SKM-1 treated with dmso at 0.1 percent for 144 hours (cell line): ENCODE data around the gene TMEM266.

Experiments
- DNase-seq: peaks from one replicate; lab custom pipeline; 2025; ENCODE audit not compliant: unreplicated experiment; lab: John Stamatoyannopoulos, UW

Gene TMEM266

DNA sequence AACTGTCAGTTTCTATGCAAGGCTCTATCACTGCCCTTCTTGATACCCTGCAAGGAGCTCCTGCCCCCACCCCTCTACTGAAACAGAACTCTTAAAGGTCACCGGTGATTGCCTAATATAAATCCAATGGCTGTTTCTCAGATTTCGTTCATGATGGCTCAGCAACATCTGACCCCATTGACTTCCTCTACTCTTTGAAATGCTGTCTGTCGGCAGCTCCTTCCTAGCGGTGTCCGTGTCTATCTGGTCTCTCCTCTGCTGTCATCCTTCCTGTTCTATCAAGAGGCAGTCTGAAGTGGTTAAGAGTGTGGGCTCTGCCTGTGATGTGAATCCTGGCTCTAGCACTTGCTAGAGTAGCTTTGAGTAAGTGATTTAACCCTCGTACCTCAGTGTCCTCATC lies 5.5 kb downstream of the TMEM266 start:
- DNase-seq = peak; percentile 44

DNA sequence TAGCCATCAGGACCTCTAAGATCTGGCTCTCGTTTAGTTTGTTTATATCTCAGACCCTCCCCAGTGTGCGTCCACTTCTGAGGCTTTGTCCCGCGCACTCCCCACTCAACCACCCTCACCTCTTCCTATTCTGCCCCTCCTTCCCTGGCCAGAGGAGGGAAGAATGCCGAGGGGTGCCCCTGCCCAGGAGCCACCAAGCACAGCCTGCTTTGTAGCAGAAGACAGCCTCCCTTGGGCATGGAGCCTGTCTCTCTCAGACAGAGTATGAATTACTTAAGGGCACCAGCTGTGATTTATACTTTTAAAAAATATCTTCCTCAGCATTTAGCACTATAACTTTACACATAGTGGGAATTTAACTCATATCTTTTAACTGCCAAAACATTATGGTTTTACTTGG lies 6.0 kb downstream of the TMEM266 start:
- no peak for DNase-seq

DNA sequence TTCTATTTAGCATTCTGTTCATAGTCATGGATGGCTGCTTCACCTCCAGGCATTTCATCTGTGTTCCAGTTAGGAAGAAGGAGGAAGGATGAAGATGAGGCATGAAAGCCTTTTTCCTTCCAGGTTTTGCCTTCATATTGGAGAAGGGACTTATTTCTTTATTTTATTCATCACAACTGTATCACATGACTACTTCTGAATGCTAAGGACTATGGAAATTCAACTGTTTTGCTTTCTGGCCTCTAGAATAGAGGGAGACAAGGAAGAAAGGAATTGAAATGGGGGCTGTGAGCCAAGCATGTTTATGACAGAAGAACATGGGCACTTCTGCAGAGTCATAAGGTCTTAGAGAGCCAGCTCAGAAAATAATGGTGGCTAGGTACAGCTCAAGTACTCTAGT lies 10.4 kb downstream of the TMEM266 start:
- DNase-seq = no peak

DNA sequence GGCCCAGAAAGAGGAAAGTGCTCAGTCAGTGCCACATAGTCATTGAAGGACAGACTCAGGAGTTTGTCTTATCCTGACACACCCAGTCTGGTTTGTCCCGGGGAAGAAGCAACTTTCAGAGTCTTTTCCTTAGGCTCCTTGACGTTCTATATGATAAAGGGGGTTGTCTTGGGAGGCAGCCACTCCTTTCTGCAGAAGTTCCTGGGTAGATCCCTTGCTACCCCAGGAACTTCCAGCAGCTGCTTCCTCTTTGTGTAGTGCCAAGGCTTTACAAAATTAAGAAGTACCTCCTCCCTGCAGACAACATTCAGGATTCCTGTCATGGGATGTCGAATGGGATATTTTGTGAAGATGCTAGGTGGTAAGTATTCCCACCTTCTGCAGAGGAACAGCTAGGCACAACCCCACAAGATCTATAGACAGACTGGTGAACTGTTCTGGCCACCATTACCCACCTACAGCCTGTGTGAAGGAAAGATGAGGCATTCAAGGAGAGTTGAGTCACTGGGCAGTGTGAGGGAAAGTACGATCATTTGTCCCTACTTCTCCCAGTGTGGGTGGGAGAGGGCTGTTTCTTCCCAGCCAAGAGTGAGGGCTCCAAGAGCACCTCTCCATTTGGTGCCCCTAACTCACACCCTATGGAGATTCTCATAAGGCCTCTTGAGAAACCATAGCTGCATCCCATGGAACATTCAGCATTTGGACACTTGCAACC lies 11.3 kb downstream of the TMEM266 start:
- no peak for DNase-seq

DNA sequence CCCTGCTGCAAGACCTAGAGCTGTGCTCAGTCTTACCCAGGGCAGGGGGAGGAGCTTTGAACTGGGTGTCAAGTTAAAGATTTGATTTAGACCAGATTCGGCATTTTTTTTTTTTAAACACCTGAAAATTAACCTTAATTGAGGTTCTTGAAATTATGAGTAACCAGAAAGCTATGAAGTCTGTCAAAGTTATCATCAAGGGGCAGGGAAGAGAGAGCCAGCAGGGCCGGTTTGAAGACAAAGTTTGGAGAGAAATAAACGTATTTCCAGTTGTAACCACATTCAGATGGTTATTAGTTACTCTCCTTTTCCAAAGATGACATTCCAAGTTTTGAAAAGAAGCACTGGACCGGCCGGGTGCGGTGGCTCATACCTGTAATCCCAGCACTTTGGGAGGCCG lies 12.0 kb downstream of the TMEM266 start:
- no peak for DNase-seq

DNA sequence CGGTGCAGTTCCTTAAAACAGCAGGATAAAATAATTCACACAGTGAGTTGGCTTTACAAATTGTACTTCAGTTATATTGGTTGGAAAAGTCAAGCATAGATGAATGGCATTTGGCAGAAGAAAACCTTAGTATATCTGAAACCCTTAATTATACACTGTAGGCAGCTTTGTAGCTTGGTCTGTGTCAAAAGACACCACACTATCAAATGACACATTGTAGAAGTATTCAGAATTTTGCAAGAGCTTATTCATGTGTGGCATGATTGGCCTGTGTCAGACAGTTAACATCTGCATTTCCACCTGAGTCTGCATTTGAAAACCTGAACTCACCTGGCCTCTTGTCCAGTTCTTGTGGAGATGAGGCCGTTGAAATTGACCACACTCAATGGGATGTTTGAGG lies 13.8 kb downstream of the TMEM266 start:
- no peak for DNase-seq

DNA sequence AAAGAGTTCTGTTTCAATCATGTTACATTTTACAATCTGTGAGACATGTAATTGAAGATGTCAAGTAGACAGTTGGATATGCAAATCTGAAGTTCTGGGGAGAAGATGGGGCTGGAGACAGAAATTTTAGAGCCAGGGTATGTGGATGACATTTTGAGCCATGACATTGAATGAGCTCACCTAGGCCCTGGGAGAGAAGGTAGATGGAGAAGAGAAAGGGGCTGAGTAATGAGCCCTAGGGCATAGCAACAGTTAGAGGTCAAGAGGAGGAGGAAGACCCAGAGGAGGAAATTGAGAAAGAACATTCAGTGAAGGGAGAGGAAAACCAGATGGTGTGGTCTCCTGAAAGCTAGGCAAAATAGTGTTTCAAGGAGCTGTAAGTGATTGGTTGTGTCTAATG lies 15.3 kb downstream of the TMEM266 start:
- peak; percentile 48 for DNase-seq

DNA sequence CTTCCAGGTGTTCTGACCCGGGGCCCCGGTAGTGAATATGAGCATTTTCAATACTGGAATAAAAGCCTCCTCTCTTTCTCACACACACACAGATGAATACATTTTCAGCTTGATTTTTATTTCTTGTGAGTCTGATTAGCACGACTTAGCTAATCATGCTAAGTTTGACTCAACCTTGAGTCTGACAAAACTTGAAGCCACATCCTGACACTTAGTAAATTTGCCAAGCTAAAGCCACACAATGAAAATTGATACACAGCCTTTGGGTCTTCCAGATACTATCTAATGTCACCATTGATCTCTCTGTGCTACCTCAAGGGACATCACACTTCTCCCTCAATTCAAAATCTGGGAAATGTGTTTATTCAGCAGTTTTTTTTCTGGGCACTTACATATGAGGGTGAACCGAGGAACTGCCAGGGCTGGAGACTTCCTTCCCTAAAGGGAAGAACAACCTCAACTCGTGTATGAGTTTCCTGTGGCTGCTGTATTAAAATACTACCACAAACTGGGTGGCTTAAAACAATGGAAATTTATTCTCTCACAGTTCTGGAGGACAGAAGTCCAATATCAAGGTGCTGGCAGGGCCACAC lies 18.6 kb downstream of the TMEM266 start:
- DNase-seq = no peak

DNA sequence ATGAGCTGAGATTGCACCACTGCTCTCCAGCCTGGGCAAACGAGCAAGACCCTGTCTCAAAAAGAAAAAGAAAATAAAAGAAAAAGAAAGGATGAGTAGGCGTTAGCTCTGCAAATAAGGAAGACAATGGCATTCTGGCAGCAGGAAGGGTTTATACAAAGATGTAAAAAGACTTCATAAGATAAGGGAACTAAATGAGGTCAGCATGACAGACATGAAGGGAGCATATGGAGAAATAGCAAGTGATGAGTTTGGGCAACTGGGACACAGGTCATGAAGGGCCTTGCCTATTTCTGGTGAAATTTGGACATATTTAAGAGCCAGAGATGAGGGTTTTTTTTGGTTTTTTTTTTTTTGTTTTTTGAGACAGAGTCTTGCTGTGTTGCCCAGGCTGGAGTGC lies 24.5 kb downstream of the TMEM266 start:
- no peak for DNase-seq

DNA sequence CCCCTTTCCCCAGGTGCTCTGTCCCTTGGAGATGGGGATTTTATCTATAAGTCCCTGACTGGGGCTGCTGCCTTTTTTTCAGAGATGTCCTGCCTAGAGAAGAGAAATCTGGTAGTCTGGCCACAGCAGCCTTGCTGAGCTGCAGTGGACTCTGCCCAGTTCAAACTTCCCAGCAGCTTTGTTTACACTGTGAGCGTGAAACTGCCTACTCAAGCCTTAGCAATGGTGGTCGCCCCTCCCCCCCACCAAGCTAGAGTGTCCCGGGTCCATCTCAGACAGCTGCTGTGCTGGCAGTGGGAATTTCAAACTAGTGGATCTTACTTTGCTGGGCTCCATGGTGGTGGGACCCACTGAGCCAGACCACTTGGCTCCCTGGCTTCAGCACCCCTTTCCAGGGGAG lies 38.9 kb downstream of the TMEM266 start:
- DNase-seq = no peak

DNA sequence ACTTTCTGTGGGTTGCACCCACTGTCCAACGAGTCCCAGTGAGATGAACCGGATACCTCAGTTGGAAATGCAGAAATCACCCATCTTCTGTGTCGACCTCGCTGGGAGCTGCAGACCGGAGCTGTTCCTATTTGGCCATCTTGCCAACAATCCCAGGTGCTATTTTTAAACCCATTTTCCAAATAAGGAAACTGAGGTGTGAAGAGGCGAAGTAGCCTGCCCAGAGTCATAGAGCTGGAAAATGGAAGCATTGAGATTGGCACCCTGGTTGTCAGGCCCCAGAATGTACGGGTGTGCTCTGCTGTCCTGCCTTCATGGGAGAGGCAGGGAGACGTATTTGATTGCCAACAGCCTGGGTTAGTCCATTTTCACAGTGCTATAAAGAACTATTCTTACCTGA lies 39.6 kb downstream of the TMEM266 start:
- DNase-seq = no peak

DNA sequence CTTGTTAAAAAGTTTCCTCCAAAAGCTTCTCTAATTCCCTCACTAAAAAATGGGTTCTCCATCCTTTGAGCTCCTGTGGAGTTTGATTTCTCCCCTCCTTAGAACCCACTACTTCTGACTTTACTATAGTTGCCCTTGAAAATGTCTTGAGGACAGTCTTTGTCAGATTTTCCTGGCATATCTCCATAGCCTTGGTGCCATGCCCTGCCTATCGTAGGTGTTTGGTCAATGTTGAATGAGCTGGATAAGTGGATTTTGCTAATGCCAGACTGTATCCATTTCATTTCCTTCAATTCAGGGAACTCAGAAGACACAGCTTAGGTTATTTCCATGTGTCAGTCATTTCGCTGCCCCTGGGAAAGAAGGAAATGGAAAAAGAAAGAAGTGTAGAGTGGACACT lies 40.6 kb downstream of the TMEM266 start:
- no peak for DNase-seq

DNA sequence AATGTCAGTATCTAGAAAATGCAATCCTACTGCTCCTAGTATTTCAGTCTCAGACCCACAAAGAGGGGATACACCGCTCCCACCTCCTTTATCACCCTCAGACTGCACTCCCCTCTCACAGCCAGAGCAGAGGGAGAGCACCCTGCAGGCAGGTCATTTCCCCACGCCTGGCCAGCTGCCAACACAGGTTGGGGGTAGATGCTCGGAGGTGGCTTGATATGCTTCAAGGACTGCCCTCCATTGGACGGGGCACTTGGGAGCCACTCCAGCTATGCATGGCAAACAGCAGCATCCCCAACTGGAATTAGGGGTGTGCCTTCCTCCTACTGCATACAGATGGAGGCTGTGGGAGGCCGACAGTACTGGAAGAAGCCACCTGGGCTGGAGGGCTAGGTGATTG lies 41.9 kb downstream of the TMEM266 start:
- no peak for DNase-seq

DNA sequence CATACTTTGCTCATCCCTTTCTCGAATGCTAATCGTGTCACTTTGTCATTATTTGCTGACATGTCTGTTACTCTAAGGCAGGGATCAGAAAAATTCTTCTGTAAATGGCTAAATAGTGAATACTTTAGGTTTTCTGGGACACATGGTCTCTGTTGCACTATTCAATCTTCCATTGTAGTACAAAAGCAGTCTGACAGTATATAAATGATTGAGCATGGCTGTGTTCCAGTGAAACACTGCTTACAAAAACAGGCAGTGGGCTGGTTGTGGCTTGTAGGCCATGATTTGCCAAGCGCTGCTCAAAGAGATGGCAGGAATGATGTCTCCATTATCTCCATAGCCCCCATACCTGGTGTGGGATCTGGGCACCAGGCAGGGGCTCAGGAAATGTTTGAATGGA lies 45.6 kb downstream of the TMEM266 start:
- no peak for DNase-seq

DNA sequence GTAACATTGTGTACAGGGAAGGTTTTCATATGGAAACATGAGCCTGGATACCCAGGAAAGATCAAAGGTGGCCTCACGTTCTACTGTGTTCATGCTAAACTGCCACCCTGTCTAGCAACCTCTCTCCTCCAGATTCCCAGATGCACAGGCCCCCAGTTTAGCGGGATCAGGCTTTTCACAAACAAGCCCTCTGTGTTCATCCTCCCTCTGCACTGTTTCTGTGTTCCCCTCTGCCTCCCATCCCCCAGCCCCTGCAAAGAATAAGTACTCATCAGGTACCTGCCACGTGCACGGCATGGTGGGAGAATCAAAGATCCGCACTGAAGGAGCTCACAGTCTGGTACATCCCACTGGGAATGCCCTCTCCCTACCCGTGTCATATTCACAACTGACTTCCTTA lies 46.1 kb downstream of the TMEM266 start:
- no peak for DNase-seq

DNA sequence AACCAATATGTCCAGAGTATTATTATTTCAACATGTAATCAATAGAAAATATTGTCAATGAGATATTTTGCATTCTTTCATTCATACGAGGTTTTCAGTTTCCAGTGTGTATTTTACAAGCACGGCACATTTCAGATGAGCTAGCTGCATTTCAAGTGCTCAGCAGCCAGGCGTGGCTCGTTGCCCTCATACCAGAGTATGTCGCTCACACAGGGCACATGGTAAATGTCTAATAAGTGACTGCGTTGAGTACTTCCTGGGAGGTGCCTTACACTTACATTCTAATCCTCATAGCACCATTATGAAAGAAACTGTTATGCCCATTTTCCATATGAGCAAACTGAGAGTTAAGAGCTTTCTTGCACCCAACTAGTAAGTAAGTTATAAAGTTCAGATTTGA lies 47.4 kb downstream of the TMEM266 start:
- no peak for DNase-seq

DNA sequence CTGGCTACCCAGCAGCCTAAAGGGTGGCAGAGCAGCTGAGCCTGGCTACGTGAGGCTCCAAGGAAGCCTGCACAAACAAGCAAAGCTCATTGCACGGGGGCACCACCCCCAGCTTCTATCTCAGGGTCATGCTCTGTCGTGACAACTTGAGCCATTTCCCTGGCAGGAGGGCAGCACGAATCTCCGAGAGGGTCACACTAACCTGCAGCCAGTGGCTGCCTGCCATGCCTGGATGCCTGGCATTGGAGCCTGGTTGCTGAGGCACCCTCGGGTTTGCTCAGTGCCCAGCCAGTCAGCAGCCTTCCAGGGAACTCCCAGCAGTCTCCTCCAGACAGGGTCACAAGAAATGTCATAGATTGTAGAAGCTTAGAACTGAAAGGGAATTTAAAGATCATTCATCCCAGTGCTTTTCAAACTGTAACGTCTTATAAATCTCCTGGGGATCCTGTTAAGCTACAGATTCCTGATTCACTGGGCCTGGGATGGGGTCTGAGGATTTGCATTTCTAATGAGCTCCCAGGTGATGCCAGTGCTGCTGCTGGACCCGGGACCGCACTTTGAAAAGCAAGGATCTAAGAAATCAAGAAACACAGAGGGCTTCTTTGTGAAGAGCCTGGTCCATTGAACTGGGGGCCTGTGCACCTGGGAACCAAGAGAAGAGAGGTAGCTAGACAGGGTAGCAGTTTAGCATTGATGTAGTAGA lies 48.4 kb downstream of the TMEM266 start:
- no peak for DNase-seq

DNA sequence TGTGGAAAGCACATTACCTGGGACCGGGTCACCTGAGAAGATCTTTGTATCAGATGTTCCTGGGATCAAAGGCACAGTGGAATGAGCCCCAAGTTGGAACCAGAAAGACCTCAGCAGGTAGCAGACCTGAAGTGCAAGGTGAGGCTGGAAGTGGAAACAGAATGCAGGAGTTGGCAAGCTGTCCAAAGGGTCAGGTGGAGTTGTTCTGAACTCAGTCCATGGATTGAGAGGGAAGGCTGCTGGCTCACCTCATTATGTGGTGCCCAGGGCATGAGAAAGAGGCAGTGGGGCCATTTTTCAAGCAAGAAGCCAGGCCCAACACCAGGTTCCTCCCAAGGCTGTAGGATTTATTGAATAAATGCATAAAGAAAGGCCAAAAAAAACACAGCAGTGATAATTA lies 49.3 kb downstream of the TMEM266 start:
- DNase-seq = no peak

DNA sequence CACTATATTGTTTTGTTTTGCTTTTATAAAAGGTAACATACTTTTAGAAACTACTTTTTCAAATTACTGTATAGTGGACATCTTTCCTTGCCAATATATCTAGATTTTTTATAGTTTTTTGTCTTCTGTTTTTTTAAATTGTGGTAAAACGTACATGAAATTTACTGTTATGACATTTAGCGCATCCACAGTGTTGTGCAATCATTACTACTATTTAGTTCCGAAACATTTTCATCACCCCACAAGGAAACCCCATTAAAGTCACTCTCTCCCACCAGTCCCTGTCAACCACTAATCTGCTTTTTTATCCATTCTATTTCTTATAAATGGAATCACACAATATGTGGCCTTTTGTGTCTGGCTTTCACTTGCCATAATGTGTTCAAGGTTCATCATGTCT lies 54.8 kb downstream of the TMEM266 start:
- DNase-seq = no peak

DNA sequence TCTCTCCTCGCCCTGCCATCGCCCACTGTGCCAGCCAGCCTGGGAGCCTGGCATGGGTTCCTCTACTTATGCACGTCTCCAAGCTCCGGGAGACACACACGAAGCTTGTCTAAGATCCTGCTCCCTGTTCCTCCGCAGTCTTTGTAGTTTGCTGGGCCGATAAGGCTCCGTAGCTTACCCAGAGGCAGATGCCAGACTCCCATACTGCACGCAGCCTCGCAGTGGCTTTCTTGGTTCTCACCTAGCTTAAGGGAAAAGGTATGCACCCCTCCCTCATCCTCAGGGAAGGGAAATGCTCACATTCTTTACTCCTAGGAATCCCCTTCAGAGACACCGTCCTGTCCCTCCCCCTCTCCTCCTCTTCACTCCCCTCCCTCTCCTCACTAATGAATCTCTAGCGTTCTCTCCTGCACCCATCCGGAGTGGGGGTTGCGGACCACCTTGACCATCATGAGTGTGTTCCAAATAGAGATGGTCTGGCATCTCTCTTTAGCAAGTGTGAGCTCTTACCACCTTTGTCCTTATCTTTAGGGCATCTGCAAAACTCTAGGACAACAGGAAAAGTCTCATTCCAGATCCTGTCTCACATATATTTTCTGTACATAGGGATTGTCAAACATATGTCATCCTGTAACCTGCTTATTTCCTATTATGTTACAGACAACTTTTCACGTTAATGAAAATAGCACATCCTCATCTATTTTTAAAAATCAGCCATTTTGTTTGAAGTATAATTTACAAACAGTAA lies 56.5 kb downstream of the TMEM266 start:
- DNase-seq = no peak

DNA sequence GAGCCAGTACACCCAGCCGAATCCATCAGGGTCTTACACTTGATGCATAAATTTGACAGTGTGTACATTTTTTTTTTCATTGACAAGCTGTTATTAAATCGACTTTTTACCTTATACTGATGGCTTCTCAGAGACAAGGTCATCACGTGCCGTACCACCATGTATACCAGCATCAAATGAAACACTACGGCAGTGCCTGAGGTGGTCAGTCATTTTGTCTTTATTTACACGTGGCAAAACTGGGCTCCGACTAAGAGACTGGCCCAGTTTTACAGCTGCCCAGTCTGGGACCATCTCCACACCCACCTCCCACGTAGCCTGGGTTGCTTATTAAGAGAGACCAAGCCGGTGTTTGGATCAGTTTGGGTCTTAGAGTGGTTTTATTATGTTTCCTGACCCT lies 57.4 kb downstream of the TMEM266 start:
- DNase-seq = no peak

DNA sequence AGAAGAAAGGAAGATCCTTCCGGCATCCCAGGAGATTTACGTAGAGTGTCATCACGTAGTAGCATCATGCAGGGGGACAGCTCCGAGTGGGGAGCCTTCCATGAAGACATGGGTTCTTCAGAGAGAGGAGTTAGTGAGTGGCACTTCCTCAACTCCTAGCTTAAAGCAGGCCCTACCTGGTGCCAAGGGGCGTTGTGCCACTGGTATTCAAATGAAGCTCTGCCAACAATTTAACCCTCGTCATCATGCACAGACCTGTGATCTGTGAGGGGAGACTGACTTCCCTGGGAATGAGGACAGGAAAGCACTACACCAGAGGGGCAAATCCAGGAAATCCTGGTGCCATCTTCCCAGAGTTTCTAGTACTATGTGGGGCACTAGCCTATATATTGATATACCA lies 59.0 kb downstream of the TMEM266 start:
- no peak for DNase-seq
